ENCODE results near the gene PTCH1. TPM values are rescaled to one million over a fixed set of nuclear protein-coding genes. Genes with fewer than 3 reads are reported as not detected.

The PTCH1 gene
- total RNA-seq, 1 donor, result 1.7 TPM

DNA sequence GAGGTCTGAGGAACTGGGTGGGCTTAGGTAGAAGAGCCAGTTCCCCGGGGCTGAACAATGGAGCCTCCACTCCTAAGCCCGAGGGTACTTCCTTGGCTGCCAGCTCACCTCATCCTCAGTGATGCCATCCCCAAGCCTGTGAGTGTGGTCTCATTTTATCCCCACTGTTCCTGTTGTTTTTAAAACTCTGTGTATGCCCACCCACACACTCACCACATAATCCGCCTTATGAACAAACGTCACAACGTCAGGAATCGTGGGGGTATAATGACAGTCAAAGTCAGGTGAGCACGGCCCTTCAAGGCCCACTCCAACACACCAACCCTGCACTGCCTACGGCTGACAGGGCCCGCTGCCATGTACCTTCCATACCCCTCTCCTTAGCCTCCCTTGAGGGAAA, 61.1 kb downstream of the PTCH1 start:
- DNase-seq (ENCODE audit: low read depth), result no peak
- TF ChIP-seq, protein P1, sequence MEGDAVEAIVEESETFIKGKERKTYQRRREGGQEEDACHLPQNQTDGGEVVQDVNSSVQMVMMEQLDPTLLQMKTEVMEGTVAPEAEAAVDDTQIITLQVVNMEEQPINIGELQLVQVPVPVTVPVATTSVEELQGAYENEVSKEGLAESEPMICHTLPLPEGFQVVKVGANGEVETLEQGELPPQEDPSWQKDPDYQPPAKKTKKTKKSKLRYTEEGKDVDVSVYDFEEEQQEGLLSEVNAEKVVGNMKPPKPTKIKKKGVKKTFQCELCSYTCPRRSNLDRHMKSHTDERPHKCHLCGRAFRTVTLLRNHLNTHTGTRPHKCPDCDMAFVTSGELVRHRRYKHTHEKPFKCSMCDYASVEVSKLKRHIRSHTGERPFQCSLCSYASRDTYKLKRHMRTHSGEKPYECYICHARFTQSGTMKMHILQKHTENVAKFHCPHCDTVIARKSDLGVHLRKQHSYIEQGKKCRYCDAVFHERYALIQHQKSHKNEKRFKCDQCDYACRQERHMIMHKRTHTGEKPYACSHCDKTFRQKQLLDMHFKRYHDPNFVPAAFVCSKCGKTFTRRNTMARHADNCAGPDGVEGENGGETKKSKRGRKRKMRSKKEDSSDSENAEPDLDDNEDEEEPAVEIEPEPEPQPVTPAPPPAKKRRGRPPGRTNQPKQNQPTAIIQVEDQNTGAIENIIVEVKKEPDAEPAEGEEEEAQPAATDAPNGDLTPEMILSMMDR (IDR thresholded peaks at IDR 0.05; ENCODE audit: insufficient read depth, low read depth, low read length), result no peak
- no peak overlapping the region for H3K4me3 ChIP-seq (ENCODE audit: low read depth, low read length)

DNA sequence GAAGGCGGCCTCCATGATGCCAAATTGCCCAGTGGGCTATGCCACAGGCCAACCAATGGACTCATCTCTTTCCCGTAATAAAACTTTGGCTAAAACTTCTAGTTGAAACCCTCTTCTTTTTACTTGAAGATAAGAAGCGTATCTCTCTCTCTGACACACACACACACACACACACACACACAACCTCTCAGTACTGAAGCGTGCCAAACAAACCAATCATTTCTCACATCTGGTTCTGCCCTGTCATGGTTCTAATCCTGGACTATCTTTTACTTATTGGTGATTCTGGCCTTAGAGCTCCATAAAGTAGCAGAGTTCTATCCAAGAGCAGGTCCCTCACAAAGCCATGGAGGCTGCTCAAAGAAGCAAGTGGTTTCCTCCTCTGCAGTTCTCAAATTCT, 64.6 kb downstream of the PTCH1 start:
- no peak for DNase-seq (ENCODE audit: low read depth)
- TF ChIP-seq, protein P1 (IDR thresholded peaks at IDR 0.05; ENCODE audit: insufficient read depth, low read depth, low read length), result no peak
- no peak overlapping the region for H3K4me3 ChIP-seq (ENCODE audit: low read depth, low read length)

DNA sequence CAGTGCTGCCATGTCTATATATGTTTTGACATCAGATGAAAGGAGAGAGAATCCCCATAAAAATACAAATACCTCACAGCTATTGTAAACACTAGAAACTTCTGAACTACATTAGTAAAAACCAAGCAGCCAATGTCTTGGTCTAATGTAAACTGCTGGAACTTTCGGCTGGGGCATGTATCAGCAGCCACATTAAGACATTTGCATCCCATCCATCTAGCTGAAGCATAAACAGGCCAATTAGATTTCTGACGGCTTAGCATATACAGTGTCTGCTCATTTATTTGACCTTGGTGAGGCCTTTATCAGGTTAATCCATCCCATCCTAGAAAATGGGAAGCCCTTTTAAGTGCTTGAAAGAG, 65.7 kb downstream of the PTCH1 start:
- peak; percentile 21 for DNase-seq (ENCODE audit: low read depth)
- no peak overlapping the region for H3K4me3 ChIP-seq (ENCODE audit: low read depth, low read length)
- TF ChIP-seq, protein P1 (IDR thresholded peaks at IDR 0.05; ENCODE audit: insufficient read depth, low read depth, low read length), result no peak

DNA sequence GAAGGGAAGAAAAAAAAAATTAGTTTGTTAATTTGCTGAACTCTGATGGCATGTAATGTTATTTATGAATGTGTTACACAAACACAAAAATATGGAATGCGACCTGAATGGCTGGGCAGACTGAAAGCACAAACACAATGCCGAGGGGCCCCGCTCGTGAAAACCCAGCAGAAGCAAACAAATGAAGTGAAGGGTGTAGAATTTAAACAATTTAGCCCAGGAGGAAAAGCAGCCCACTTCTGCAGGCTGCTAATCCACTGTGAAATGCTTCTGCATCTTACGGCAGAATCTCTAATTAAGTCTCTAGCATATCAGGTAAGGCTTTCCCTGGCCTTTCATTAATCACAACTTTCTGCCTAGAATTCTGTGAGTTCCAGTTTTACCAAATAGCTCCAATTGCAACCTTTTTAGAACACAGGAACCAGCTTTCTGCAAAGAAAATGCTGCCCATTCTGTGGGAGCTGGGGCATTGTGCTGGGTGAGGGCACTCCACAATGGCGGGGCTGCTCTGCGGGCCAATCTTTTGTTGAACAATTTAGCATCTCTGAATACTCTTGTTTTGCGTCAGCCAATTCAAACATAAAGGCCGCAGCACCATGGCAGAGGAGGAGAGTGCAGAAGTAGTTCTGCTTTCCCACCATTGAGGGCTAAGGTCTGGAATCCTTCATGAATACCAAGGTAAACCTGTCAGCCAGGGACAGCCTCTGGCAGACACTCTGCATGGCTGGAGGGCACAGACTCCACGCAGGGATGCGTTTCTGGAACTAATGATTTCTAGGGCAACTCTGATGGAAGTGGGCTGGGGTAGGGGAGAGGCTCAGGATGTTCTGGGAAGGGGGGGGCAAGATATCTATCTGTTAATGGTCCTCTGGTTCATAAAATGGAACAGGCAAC, 66.4 kb downstream of the PTCH1 start:
- TF ChIP-seq, protein P1 (IDR thresholded peaks at IDR 0.05; ENCODE audit: insufficient read depth, low read depth, low read length), result no peak
- no peak for DNase-seq (ENCODE audit: low read depth)
- H3K4me3 ChIP-seq (ENCODE audit: low read depth, low read length), result no peak overlapping the region

DNA sequence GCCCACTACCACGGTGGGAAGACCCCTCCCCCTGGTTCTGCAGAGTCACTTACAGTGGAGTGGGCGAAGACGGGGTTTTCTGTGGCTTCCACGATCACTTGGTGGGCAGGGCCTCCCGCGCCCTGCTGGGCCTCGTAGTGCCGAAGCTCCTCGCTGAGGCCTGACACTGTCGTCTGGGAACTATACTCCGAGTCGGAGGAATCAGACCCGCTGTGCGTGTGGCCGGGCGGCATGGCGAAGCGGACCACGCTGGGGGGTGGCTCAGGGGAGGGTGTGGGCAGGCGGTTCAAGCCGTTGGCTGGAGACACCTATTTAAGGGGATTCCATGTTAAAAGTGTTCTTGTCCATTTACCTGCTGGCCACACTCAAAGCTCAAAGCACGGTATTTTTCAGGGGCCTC, 67.8 kb downstream of the PTCH1 start:
- no peak for DNase-seq (ENCODE audit: low read depth)
- H3K4me3 ChIP-seq (ENCODE audit: low read depth, low read length), result no peak overlapping the region
- TF ChIP-seq, protein P1 (IDR thresholded peaks at IDR 0.05; ENCODE audit: insufficient read depth, low read depth, low read length), result no peak

DNA sequence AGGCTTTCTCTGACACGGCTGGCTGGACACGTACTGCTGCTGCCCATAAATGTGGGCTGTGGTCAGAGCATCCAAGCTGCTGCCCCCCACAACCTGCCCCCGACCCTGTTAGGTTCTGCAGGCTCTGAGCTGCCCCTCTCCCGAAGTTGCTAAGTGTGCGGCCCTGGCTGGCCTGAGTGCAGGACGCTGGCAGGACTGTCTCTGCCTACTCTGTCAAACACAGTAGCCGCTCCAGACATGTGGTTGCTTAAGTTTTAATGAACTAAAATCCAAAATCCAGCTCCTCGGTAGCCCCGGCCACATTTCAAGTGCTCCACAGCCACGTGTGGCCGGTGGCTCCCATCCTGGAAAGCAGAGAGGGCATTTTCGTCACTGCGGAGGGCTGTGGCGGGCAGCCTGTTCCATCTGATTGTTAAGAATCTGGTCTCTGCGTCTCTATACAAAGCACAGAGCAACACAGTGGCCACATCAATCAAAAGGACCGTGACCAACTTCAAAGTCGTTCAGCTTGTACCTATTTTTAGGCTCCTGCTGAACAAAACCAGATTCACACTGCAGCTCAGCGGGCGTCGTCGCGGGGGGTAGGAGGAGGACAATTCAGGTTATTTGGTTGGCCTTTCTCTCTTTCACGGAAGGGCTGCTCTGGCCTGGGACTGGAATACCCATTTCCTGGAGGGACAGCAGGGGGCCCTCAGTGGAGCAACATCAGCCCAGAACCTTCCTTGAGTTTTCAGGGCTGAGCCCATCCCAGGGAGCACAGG, 68.9 kb downstream of the PTCH1 start:
- no peak overlapping the region for H3K4me3 ChIP-seq (ENCODE audit: low read depth, low read length)
- TF ChIP-seq, protein P1 (IDR thresholded peaks at IDR 0.05; ENCODE audit: insufficient read depth, low read depth, low read length), result peak; percentile 8
- no peak for DNase-seq (ENCODE audit: low read depth)

Data from fibroblast of villous mesenchyme (primary cell).